T-helper 1 cell treated with Interleukin-12 subunit alpha and Interleukin-12 subunit beta and Interleukin-4 antibody, amounts not matched to agents 30 μg/mL and 1 μg/mL, for 36 hours (primary cell): ENCODE measurements around the gene SAC3D1.
"Not testable (repeated sequence)": the region's sequence is repeated elsewhere in the genome, so short reads cannot be mapped to it uniquely, and the experiment has no call there.

Source experiments
- H3K27ac Mint-ChIP-seq: one replicate; pipeline ENCODE4 v1.8.0; 2021; ENCODE audit warnings: mild to moderate bottlenecking, mixed read lengths
- H3K27me3 Mint-ChIP-seq: one replicate; pipeline ENCODE4 v1.8.0; 2021; ENCODE audit warnings: low read depth, mixed read lengths
- H3K36me3 Mint-ChIP-seq: one replicate; pipeline ENCODE4 v1.8.0; 2021; ENCODE audit warnings: low read depth, mixed read lengths
- H3K4me1 Mint-ChIP-seq: one replicate; pipeline ENCODE4 v1.8.0; 2021; ENCODE audit warnings: low read depth, mixed read lengths
- H3K4me3 Mint-ChIP-seq: one replicate; pipeline ENCODE4 v1.8.0; 2021; ENCODE audit warnings: mild to moderate bottlenecking, moderate library complexity, mixed read lengths
- H3K9me3 Mint-ChIP-seq: one replicate; pipeline ENCODE4 v1.8.0; 2021; ENCODE audit warnings: mixed read lengths

The SAC3D1 gene

DNA sequence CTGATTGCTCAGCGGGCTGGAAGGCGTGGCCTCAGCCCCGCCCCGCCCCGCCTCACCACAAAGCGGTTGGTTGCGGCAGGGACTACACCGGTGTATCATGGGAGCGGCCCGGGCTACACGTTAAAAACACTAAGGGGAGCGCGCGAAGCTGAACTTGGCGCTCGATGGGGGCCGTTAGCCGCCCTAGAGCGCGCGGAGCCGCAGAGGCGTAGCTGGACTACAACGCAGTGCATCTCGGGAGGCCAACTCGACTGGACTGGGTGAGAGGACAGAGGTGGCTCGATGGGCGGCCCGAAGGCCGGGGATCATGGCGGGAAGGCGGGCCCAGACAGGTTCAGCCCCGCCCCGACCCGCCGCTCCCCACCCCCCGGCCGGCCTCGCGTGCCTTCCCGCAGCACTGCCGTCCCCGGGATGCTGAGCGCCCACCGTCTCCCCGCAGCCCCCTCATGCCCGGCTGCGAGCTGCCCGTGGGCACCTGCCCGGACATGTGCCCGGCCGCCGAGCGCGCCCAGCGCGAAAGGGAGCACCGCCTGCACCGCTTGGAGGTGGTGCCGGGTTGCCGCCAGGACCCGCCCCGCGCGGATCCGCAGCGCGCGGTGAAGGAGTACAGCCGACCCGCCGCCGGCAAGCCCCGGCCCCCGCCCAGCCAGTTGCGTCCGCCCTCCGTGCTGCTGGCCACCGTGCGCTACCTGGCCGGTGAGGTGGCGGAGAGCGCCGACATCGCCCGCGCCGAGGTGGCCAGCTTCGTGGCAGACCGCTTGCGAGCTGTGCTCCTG lies at the start of gene SAC3D1:
TSS of gene SAC3D1 (plus strand) at position 364 of the 776 bp plus-strand sequence. CDS start at position 447, 83 bp downstream.
- Mint-ChIP-seq H3K27me3 (no peaks in the 10 kb centered on the region), H3K4me3 (peak within 1 kb of the TSS; percentile 92), H3K27ac (peak within 1 kb of the TSS; percentile 96), H3K4me1 (peaks cover 10% of the 10 kb centered on the region), H3K9me3 (no peaks in the 10 kb centered on the region), H3K36me3 (peaks cover 25% of the 10 kb centered on the region)

DNA sequence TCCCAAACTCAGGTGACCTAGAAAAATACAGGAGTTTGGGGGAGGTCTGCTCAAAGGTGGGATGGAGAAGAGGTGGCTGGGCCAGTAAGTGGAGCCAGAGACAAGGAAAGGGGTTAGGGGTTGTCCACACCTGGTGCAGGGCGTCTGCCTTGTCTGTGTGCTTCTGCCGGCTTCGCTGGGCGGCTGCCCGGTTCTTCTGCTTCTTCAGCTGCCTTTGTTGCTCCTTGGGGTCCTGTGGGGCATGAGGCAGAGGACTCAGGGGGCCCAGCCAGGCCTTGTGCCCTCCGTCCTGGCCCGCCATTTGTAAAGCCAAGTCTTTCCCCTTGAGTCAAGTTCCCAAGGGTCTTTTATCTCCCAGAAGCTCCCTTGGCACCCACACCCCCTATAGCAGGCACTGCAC lies 46.7 kb upstream of the SAC3D1 start:
- no peaks in the 10 kb centered on the region for H3K9me3 Mint-ChIP-seq
- H3K36me3 Mint-ChIP-seq: peaks cover 1% of the 10 kb centered on the region
- peaks cover 26% of the 10 kb centered on the region for H3K4me1 Mint-ChIP-seq
- no peak overlapping the region for H3K27ac Mint-ChIP-seq
- H3K4me3 Mint-ChIP-seq: no peak overlapping the region
- no peaks in the 10 kb centered on the region for H3K27me3 Mint-ChIP-seq

DNA sequence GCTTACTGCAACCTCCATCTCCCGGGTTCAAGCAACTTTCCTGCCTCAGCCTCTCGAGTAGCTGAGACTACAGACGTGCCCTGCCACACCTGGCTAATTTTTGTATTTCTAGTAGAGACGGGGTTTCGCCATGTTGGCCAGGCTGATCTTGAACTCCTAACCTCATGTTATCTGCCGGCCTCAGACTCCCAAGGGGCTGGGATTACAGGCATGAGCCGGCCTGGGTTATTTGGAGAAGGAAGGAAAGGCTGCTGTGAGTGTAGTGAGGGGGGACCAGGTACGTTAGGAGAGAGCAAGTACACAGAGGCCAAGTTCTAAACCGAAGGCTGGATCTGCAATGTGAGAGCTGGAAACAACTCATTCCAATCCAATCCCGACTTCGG lies 44.7 kb upstream of the SAC3D1 start:
- Mint-ChIP-seq H3K36me3 (peaks cover 1% of the 10 kb centered on the region), H3K27ac (peak overlapping the region; percentile 50), H3K4me1 (peaks cover 23% of the 10 kb centered on the region), H3K9me3 (no peaks in the 10 kb centered on the region), H3K4me3 (no peak overlapping the region), H3K27me3 (no peaks in the 10 kb centered on the region)

DNA sequence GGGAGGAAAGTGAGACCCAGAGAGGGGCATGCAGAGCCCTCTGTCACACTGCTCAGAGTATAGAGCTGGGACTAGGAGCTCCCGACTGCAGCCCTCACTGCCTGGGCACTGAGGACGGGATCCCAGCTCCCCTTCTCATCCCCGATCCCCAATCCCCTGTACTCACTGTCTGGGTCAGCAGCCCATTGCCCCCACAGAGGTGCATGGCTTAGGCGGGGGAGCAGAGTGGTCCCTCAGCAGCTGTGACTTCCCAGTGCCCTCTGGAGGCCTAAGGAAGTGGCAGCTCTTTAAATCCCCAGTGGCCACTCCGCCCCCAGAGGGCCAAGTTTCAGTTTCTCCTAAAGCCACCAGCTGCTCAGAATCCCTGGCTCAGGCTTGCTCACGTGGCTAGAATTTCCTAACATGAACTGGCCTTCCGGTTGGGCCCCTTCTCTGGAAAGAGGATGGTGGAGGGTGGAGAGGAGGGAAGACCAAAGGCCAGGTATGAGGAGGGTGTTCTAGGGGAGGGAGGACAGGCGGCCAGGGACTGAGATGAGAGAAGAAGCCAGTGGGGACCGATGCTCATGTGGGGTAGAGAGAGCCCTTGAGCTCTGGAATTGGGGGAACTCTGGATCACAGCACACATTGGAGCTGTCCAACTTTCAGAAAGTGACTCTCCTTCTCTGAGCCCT lies 44.2 kb upstream of the SAC3D1 start, which contains the start of gene BATF2:
TSS of gene BATF2 (minus strand) at position 262 of the 671 bp plus-strand sequence. CDS start at position 205, 57 bp downstream.
- Mint-ChIP-seq H3K9me3 (no peaks in the 10 kb centered on the region), H3K4me3 (no peak within 1 kb of the TSS), H3K27me3 (no peaks in the 10 kb centered on the region), H3K4me1 (peaks cover 23% of the 10 kb centered on the region), H3K36me3 (peaks cover 1% of the 10 kb centered on the region), H3K27ac (peak within 1 kb of the TSS; percentile 50)

DNA sequence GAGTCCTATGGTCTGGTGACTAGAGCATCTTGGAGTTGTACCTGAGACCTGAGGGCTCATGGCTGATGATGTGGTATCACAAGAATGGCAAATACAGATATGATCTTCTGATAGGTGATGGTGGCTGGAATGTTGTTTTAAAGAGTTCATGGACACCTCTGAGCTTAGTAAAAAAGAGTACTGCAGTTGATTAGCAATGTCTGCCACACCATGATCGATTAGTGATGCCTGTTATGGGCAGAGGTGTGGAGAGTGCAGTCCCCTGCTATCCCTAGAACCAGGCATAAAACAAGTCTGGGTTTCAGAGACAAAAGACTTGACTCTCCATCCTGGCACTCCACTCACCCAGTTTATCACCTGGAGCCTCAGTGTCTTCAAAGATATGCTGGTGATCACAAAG lies 42.9 kb upstream of the SAC3D1 start:
- H3K4me1 Mint-ChIP-seq: peaks cover 23% of the 10 kb centered on the region
- peak overlapping the region; percentile 75 for H3K27ac Mint-ChIP-seq
- H3K36me3 Mint-ChIP-seq: peaks cover 1% of the 10 kb centered on the region
- no peaks in the 10 kb centered on the region for H3K9me3 Mint-ChIP-seq
- no peaks in the 10 kb centered on the region for H3K27me3 Mint-ChIP-seq
- peak overlapping the region; percentile 8 for H3K4me3 Mint-ChIP-seq

DNA sequence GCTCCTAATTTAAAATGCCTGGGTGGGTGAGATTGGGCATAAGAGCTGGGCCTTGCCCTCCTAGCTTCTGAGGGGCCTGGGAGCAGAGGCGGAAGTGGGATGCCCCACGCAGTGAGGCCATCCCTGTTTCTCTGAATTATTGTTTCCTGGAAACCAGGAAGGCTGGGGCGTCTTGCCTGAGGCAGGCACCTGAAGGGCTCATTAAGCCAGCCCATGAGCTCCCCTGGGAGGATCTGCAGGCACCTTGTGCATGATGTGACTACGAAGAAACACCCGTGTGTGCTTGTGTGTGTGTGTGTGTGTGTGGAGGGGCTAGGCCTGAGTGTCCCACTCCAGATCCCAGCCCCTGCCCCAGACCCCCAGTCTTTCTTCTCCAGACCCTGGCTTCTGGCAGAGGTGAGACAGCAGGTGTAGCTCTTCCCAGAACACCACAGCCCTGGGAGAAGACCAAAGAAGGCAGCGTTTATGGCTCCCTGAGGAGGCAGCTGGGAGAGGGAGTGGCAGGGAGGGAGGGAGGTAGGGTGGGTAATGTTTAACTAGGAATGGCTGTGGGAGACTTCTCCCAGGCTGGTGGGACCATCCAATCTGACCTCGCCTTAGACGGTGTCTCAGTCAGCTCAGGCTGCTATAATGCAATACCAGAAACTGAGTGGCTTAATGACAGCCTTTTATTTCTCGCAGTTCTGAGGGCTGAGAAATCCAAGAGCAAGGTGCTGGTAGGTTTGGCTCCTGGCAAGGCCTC lies 42.1 kb upstream of the SAC3D1 start:
- H3K27me3 Mint-ChIP-seq: no peaks in the 10 kb centered on the region
- peaks cover 23% of the 10 kb centered on the region for H3K4me1 Mint-ChIP-seq
- no peaks in the 10 kb centered on the region for H3K9me3 Mint-ChIP-seq
- H3K4me3 Mint-ChIP-seq: peak overlapping the region; percentile 8
- H3K27ac Mint-ChIP-seq: peak overlapping the region; percentile 75
- peaks cover 1% of the 10 kb centered on the region for H3K36me3 Mint-ChIP-seq

DNA sequence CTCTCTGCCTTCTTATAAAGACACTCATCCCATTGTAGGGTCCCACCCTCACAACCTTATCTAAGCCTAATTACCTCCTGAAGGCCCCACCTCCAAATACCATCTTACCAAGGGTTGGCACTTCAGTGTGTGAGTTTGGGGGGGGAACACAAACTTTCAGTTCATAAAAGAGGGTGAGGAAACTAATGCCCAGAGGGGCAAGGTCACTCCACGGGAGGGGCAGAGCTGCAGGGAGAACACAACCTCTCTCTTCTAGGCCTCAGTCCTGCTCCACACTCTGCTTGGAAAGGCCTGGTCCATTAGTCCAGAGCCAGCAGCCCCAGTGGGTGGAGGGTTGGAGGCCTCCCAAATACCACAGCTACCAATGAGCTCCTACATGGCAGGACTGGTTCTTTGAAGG lies 41.5 kb upstream of the SAC3D1 start:
- Mint-ChIP-seq H3K27me3 (no peaks in the 10 kb centered on the region), H3K27ac (no peak overlapping the region), H3K9me3 (no peaks in the 10 kb centered on the region), H3K4me1 (peaks cover 23% of the 10 kb centered on the region), H3K4me3 (no peak overlapping the region), H3K36me3 (peaks cover 1% of the 10 kb centered on the region)

DNA sequence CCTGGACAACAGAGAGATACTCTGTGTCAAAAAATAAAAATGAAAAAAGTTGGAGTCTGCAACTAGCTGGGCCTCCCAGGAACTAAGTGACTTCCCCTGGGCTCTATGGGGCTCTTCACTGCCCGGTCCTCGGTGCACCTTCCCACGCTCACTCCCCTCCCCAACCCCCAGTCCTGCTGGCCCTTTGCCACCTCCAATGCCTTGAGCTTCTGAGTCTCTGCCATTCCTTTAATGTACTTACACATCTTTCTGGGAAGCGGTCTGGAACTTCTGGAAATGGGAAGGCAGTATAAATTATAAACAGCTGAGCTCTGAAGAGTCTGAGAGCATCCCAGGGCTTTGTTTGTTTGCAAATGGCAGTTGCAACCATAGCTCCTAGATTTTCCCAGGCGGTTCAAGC lies 38.3 kb upstream of the SAC3D1 start:
- Mint-ChIP-seq H3K27me3 (no peaks in the 10 kb centered on the region), H3K27ac (no peak overlapping the region), H3K4me3 (no peak overlapping the region), H3K9me3 (no peaks in the 10 kb centered on the region), H3K4me1 (peaks cover 13% of the 10 kb centered on the region), H3K36me3 (peaks cover 1% of the 10 kb centered on the region)

DNA sequence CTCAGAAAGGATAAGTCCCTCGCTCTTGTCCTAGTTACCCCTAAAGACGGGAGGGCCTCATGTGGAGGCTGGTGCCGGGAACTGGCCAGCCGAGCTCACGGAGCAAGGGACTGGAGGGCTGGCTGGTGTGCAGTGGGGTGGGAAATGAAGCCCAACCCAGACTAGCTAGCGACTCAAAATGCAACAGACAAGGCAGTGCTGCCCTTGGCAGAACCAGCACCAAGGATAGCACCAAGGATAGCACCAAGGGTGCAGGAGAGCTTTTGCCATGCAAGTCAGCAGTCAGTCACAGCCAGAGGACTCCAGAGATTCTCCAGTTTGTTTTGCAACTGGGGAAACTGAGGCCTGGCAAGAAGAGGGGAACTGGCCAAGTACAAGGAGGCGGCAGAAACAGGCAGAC lies 37.7 kb upstream of the SAC3D1 start:
- H3K9me3 Mint-ChIP-seq: no peaks in the 10 kb centered on the region
- no peaks in the 10 kb centered on the region for H3K27me3 Mint-ChIP-seq
- H3K4me1 Mint-ChIP-seq: peaks cover 9% of the 10 kb centered on the region
- H3K4me3 Mint-ChIP-seq: no peak overlapping the region
- peaks cover under 1% of the 10 kb centered on the region for H3K36me3 Mint-ChIP-seq
- H3K27ac Mint-ChIP-seq: no peak overlapping the region

DNA sequence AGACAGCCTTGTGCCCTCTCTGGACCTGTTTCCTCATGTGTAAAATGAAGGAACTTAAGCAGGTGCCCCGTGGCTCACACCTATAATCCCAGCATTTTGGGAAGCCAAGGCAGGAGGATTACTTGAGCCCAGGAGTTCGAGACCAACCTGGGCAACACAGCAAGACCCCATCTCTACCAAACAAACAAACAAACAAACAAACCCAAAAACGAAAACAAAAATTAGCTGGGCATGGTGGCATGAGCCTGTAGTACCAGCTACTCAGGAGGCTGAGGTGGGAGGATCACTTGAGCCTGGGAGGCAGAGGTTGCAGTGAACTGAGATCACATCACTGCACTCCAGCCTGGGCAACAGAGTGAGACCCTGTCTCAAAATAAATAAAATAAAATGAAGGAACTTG lies 37.0 kb upstream of the SAC3D1 start:
- H3K9me3 Mint-ChIP-seq, H3K27ac Mint-ChIP-seq, H3K4me3 Mint-ChIP-seq, H3K4me1 Mint-ChIP-seq, H3K27me3 Mint-ChIP-seq, H3K36me3 Mint-ChIP-seq: not testable (repeated sequence)

DNA sequence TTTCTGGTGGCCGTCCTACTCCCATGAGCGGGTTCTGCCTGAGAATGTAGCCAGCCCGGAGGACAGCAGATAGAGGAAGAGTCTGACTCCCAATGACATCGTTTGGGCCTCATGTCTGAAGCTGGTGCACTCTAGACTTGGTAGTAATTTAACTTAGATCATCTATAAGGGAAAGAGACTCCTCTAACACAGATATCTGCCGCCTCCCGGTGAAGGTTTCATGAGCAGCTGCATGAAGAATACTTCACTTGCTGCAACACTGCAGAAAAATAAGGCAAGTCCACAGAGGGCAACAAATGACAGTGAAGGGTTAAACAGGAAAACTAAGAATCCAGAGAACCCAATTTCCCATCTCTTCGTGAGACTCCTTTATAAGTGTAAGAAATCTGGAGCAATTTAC lies 33.0 kb upstream of the SAC3D1 start:
- H3K9me3 Mint-ChIP-seq: no peaks in the 10 kb centered on the region
- no peak overlapping the region for H3K27ac Mint-ChIP-seq
- no peak overlapping the region for H3K4me3 Mint-ChIP-seq
- peaks cover 3% of the 10 kb centered on the region for H3K4me1 Mint-ChIP-seq
- no peaks in the 10 kb centered on the region for H3K36me3 Mint-ChIP-seq
- H3K27me3 Mint-ChIP-seq: no peaks in the 10 kb centered on the region

DNA sequence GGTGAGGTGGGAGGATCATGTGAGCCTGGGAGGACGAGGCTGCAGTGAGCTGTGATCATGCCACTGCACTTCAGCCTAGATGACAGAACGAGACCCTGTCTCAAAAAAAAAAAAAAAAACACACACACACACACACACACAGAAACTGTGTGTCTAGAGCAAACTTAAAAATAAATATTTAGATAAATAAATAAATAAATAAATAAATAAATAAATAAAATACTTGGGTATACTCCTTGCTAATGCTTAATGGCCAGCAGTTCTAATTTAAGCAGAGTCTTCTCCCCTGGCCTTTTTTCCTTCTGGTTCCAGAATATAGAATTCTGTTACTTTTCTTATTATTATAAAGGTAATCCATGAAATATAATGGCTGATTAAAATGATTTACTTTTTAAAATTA lies 32.1 kb upstream of the SAC3D1 start:
- H3K4me3 Mint-ChIP-seq: no peak overlapping the region

DNA sequence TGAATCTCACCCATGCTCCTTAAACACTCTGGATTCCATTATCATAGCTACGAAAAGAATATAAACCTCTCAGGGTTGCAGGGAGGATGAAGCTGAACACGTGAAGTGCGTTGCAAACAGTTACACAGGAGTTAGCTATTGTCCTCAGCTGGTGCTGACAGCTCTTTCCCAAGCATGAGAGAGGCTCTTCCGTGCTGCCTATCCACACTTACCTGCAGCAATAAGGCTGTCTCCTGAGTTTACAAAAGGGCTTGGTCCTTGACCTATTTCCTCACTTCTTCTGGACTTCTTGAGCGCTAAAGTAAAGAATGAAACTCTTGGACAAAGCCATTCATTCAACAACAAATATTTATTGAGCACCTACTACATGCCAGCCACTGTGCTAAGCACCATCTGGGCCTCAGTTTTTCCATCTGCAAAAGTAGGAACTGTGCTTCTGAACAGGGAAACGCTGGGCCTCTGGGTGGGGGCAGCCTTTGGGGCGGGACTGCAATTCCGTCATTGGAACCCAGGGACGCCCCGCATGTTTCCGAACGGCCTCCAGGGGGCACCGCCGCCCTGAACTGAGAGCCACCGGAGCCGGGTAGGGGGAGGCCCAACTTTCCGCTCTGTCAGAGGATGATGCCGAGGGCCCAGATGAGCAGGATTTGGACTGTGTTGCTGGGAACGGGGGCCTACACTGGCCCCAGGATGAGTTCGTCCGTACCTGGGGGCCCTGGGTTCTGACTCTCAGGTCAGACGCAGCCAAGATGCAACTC lies 27.7 kb upstream of the SAC3D1 start:
- H3K27ac Mint-ChIP-seq: peak overlapping the region; percentile 96
- peaks cover 22% of the 10 kb centered on the region for H3K4me1 Mint-ChIP-seq
- H3K27me3 Mint-ChIP-seq: no peaks in the 10 kb centered on the region
- H3K36me3 Mint-ChIP-seq: peaks cover 11% of the 10 kb centered on the region
- H3K4me3 Mint-ChIP-seq: peak overlapping the region; percentile 88
- no peaks in the 10 kb centered on the region for H3K9me3 Mint-ChIP-seq

More for the DNA sequence above, 32.1 kb upstream of the SAC3D1 start:
- H3K36me3 Mint-ChIP-seq: no peaks in the 10 kb centered on the region
- no peaks in the 10 kb centered on the region for H3K9me3 Mint-ChIP-seq
- peaks cover 9% of the 10 kb centered on the region for H3K4me1 Mint-ChIP-seq
- H3K27me3 Mint-ChIP-seq: no peaks in the 10 kb centered on the region
- H3K27ac Mint-ChIP-seq: no peak overlapping the region
